PC-3 (cell line): ENCODE data around the gene COL7A1. TPM values are rescaled to one million over a fixed set of nuclear protein-coding genes. Genes with fewer than 3 reads are reported as not detected.

Source experiments
- ATAC-seq: fragments of 200-7000 bp; cut with Tn5 transposase; 2 replicates; pipeline ENCODE4 v1.9.1; 2020; ENCODE audit warnings: mild to moderate bottlenecking, moderate library complexity
- BruUV-seq: library from RNA; stranded (reverse); fragments of 400-500 nt; replicated peaks from 2 replicates; lab custom pipeline; 2021; lab: Mats Ljungman, UMichigan
- CTCF ChIA-PET: fragments of 300-600 bp; sonication (Branson Sonifier 250); formaldehyde crosslinking; loops from one replicate; lab custom pipeline; 2022; ENCODE audit warnings: antibody characterized with exemption; lab: Charles Lee
- POLR2A ChIA-PET: fragments of 300-600 bp; sonication (Branson Sonifier 250); formaldehyde crosslinking; loops from one replicate; lab custom pipeline; 2022; ENCODE audit warnings: antibody characterized with exemption; ENCODE audit not compliant: unreplicated experiment; lab: Charles Lee
- DNase-seq: peaks from one replicate; pipeline ENCODE4 v3.0.0-alpha.2; 2015
- H2AFZ ChIP-seq: fragments of 300-600 bp; sonication (generic); 2 replicates; pipeline ENCODE4 v1.6.0; 2016; ENCODE audit warnings: antibody characterized with exemption, low read length
- H3F3A ChIP-seq: fragments of 300-600 bp; sonication (generic); one replicate; pipeline ENCODE4 v1.6.0; 2017; ENCODE audit warnings: antibody characterized with exemption, low read length, control low read depth, mild to moderate bottlenecking; ENCODE audit not compliant: unreplicated experiment
- H3K27ac ChIP-seq: fragments of 300-600 bp; sonication (generic); 2 replicates; pipeline ENCODE4 v1.5.1; 2016; ENCODE audit warnings: mild to moderate bottlenecking, low read length
- H3K27me3 ChIP-seq: fragments of 300-600 bp; sonication (generic); 2 replicates; pipeline ENCODE4 v1.6.1; 2016; ENCODE audit warnings: low read length, mixed read lengths
- H3K36me3 ChIP-seq: fragments of 300-600 bp; sonication (generic); 2 replicates; pipeline ENCODE4 v1.6.1; 2016; ENCODE audit warnings: low read depth, mixed run types, low read length, mixed read lengths
- H3K4me1 ChIP-seq: fragments of 300-600 bp; sonication (generic); 2 replicates; pipeline ENCODE4 v1.5.1; 2016; ENCODE audit warnings: low read length; ENCODE audit not compliant: insufficient read depth
- H3K4me2 ChIP-seq: fragments of 300-600 bp; sonication (generic); 2 replicates; pipeline ENCODE4 v1.6.0; 2016; ENCODE audit warnings: low read length
- H3K4me3 ChIP-seq: fragments of 300-600 bp; sonication (generic); 2 replicates; pipeline ENCODE4 v1.5.1; 2016; ENCODE audit warnings: mild to moderate bottlenecking, low read length, mixed read lengths
- H3K79me2 ChIP-seq: fragments of 300-600 bp; sonication (generic); 2 replicates; pipeline ENCODE4 v1.6.1; 2017; ENCODE audit warnings: low read length, mixed read lengths
- H3K9ac ChIP-seq: fragments of 300-600 bp; sonication (generic); 2 replicates; pipeline ENCODE4 v1.6.0; 2016; ENCODE audit warnings: mild to moderate bottlenecking, low read length
- H3K9me2 ChIP-seq: fragments of 300-600 bp; sonication (generic); replicated peaks from 2 replicates; pipeline ENCODE4 v1.6.1; 2016; ENCODE audit warnings: mixed run types, low read length, mixed read lengths
- H3K9me3 ChIP-seq: fragments of 300-600 bp; sonication (generic); 2 replicates; pipeline ENCODE4 v1.6.1; 2016; ENCODE audit warnings: low read length, mixed read lengths
- H4K20me1 ChIP-seq: fragments of 300-600 bp; sonication (generic); 2 replicates; pipeline ENCODE4 v1.6.1; 2016; ENCODE audit warnings: low read length, mixed read lengths
- EZH2 ChIP-seq: fragments of 300-600 bp; sonication (generic); IDR thresholded peaks from one replicate; pipeline ENCODE4 v1.6.1; 2017; ENCODE audit warnings: antibody characterized with exemption, mild to moderate bottlenecking, low read length; ENCODE audit not compliant: unreplicated experiment
- EZH2phosphoT487 ChIP-seq: fragments of 300-600 bp; sonication (generic); IDR thresholded peaks from 2 replicates; pipeline ENCODE4 v1.6.1; 2018; ENCODE audit warnings: mild to moderate bottlenecking, antibody characterized with exemption, low read length, borderline replicate concordance
- intact Hi-C: fragments of 100-400 bp; cut with micrococcal nuclease; formaldehyde crosslinking; loops from 2 replicates; pipeline ENCODE4 v1.9.0; 2023
- total RNA-seq: library from RNA; depleted of rRNA; stranded (reverse); fragments of >200 nt; gene quantifications from 2 replicates; pipeline ENCODE4 v1.2.3, GENCODE V29; 2014
- TF ChIP-seq, protein P1 (sequence below): fragments of 300-600 bp; sonication (generic); conservative IDR thresholded peaks from 2 replicates; pipeline ENCODE4 v1.5.1; 2017; ENCODE audit warnings: antibody characterized with exemption, low read depth, mild to moderate bottlenecking, low read length

The COL7A1 gene
- total RNA-seq, 1 experiment from 2014 or later = 7.9 TPM

DNA sequence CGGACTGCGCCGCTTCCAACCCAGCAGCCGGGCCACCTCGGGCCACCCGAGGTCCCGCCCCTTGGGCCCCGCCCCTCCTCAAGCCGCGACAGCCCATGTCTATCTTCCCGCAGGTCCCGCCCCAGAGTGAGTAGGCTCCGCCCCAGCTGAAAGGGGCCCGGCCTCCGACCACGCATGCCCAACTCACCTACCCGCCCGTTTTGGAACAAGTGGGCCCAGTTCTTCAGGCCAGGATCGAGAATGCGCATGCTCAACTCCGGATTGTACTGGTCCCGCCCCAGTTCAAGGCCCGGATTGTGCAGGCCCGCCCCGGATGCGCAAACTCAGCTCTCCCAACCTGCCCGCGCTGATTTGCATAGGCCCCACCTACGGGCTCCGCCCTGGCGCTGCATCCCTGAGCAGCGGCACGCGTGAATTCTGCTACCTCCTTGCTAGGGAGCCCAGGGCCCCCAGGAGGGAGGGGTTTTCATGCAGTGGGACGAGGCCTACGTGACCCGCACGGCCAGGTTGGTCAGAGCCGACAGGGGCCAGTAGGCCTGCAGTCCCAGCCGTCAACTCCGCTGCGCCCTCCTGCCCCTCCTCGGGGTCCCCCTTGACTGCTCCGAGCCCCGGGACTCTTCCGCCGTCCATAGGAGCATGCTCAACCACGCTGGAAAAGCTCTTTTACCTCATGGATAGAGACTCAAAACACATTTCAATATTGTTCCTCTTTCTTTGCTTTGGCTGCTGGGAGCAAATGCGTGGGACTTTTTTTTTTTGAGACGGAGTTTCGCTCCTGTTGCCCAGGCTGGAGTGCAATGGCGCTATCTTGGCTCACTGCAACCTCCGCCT is 38.1 kb downstream of the COL7A1 start, which contains the start of gene PFKFB4:
Gene PFKFB4 (minus strand): TSS at position 8 of the 831 bp plus-strand sequence. CDS start 26 bp downstream, outside the sequence.
- TF ChIP-seq EZH2phosphoT487 = no peak
- TSS peak; percentile 97 for BruUV-seq
- no peaks in the 10 kb centered on the region for H3K9me3 ChIP-seq
- ATAC-seq = peak; percentile 87
- peaks cover 4% of the 10 kb centered on the region for H3F3A ChIP-seq
- peak within 1 kb of the TSS; percentile 86 for H3K4me3 ChIP-seq
- intact Hi-C loops = loop anchor here (2.0 to 10.0 kb wide), 4 partner anchors 40 to 1172 kb away; partner anchors contain the start of genes ATRIP, COL7A1, PTPN23 and SLC26A6
- no peaks in the 10 kb centered on the region for H3K27me3 ChIP-seq
- peaks cover 31% of the 10 kb centered on the region for H3K4me1 ChIP-seq
- no peaks in the 10 kb centered on the region for H3K9me2 ChIP-seq
- ChIA-PET CTCF (interaction anchor here (0.6 to 2.1 kb wide), 7 partner anchors 50 to 368 kb away, joined by 3 to 19 read pairs (median 3); partner anchors contain the start of genes SLC26A6 and UQCRC1), POLR2A (interaction anchor here (0.6 to 1.9 kb wide), 3 partner anchors 84 to 210 kb away, joined by 3 to 10 read pairs (median 4); partner anchors contain the start of gene CCDC51)
- H4K20me1 ChIP-seq = no peaks in the 10 kb centered on the region
- H2AFZ ChIP-seq = peak within 1 kb of the TSS; percentile 92
- peak within 1 kb of the TSS; percentile 60 for H3K9ac ChIP-seq
- H3K27ac ChIP-seq = peak within 1 kb of the TSS; percentile 9; the same call in 1 of the 2 replicates
- no peaks in the 10 kb centered on the region; the same call in 1 of the 2 replicates for H3K36me3 ChIP-seq
- peak; percentile 99 for DNase-seq
- H3K79me2 ChIP-seq = peaks cover 46% of the 10 kb centered on the region
- peak within 1 kb of the TSS; percentile 93 for H3K4me2 ChIP-seq

- peaks cover 31% of the 10 kb centered on the region for H3K4me1 ChIP-seq
- intact Hi-C loops = loop anchor here (2.0 to 10.0 kb wide), 4 partner anchors 41 to 1171 kb away; partner anchors contain the start of genes ATRIP, COL7A1, PTPN23 and SLC26A6
- CTCF ChIA-PET = interaction anchor here (0.6 to 2.1 kb wide), 5 partner anchors 49 to 130 kb away, joined by 3 to 19 read pairs (median 3); partner anchors contain the start of gene SLC26A6
- H3K4me2 ChIP-seq = peak overlapping the region; percentile 93
- H3K9me3 ChIP-seq = no peaks in the 10 kb centered on the region
- H3K9ac ChIP-seq = peak overlapping the region; percentile 60
- TF ChIP-seq, protein P1, sequence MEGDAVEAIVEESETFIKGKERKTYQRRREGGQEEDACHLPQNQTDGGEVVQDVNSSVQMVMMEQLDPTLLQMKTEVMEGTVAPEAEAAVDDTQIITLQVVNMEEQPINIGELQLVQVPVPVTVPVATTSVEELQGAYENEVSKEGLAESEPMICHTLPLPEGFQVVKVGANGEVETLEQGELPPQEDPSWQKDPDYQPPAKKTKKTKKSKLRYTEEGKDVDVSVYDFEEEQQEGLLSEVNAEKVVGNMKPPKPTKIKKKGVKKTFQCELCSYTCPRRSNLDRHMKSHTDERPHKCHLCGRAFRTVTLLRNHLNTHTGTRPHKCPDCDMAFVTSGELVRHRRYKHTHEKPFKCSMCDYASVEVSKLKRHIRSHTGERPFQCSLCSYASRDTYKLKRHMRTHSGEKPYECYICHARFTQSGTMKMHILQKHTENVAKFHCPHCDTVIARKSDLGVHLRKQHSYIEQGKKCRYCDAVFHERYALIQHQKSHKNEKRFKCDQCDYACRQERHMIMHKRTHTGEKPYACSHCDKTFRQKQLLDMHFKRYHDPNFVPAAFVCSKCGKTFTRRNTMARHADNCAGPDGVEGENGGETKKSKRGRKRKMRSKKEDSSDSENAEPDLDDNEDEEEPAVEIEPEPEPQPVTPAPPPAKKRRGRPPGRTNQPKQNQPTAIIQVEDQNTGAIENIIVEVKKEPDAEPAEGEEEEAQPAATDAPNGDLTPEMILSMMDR = no peak
- TF ChIP-seq EZH2phosphoT487 (no peak), EZH2 (no peak)
- H3F3A ChIP-seq = peaks cover 4% of the 10 kb centered on the region
- H3K36me3 ChIP-seq = no peaks in the 10 kb centered on the region; the same call in 1 of the 2 replicates
- H2AFZ ChIP-seq = peak overlapping the region; percentile 53
- ATAC-seq (no peak), DNase-seq (no peak)
- H3K4me3 ChIP-seq = peak overlapping the region; percentile 86
- POLR2A ChIA-PET = interaction anchor here (0.6 to 1.9 kb wide), 5 partner anchors 32 to 116 kb away, joined by 4 to 11 read pairs (median 10); partner anchors contain the start of genes ATRIP and CCDC51
- H4K20me1 ChIP-seq = no peaks in the 10 kb centered on the region
- no peak overlapping the region for H3K27ac ChIP-seq
- no peaks in the 10 kb centered on the region for H3K27me3 ChIP-seq
- H3K9me2 ChIP-seq = no peaks in the 10 kb centered on the region
- TSS peak; percentile 50 for BruUV-seq
- H3K79me2 ChIP-seq = peaks cover 50% of the 10 kb centered on the region
These were observed 39.0 kb downstream of the COL7A1 start for GRCh38 chr3:48555949-48556795.
